Erythroblast (primary cell): Measurements from ENCODE around the gene CFLAR.

ENCODE experiments used
- GATA1 ChIP-seq: IDR thresholded peaks from 2 replicates; pipeline ENCODE4 v1.6.1; 2011; ENCODE audit warnings: low read depth, mild to moderate bottlenecking, control low read depth, low read length, moderate library complexity
- POLR2A ChIP-seq: IDR thresholded peaks from 2 replicates; pipeline ENCODE4 v1.6.1; 2011; ENCODE audit warnings: mild to moderate bottlenecking, low read length

DNA sequence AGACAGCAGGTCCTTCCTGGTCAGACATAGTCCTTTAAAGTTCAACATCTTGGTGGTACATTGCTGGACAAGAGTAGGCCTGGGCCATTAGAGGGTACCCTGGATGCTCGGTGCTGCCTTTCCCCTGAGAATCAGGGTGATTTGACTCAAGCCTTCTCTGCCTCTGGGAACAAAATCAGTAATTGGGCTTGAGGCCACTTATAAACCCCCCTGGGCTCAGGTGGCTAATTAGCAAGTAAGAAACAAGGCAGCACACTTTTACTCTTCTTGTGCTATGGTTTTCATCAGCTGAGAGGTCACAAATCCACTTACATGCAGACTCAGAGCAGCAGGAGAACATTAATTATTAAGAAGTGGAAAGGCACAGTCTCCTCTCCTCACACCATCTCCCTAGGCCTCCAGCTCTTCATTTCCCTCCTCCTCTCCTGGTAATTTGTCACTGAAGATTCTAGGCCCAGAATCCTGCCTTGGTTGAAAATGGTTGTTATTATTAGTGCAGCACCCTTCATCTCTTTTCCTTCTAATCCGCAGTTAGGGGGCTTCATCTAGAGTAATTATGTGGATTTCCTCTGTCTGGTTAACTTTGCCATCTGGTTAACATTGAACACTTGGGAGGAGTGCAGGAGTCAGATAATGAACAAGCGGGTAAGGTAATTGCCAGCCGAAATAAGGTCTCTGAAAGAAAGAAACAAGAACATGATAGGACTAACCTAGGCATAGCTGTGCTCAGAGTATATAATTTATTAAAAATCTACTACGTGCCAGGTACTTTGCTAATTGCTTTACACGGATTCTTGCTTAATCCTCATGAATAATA is 37.2 kb downstream of the CFLAR start:
- TF ChIP-seq POLR2A (no peak), GATA1 (no peak)
